ENCODE measurements around the gene FOXJ3.

- TF ChIP-seq POLR2A (IDR thresholded peaks at IDR 0.05) (no peak), CTCF (IDR thresholded peaks at IDR 0.05) (no peak), POLR2AphosphoS5 (IDR thresholded peaks at IDR 0.05) (no peak)
Observed at GRCh38 chr1:42221952-42222606, 113.0 kb downstream of the FOXJ3 start.

Measured in sigmoid colon (tissue), 4 donors.